Upper lobe of left lung (tissue), 4 donors: ENCODE data around the gene MACROD2.

ENCODE experiments used
- CTCF ChIP-seq, 6 experiments: fragments of 450-650 bp in 4 of 6; fragments of 200-600 bp in 2 of 6; sonication (generic) in 2 of 6; IDR thresholded peaks; one replicate each; pipeline ENCODE4 v1.5.1; 2016 to 2019; ENCODE audit warnings: antibody characterized with exemption in 6 of 6
- POLR2A ChIP-seq, 4 donors: fragments of 450-650 bp; IDR thresholded peaks; one replicate each; pipeline ENCODE4 v1.5.1; 2016 to 2017; ENCODE audit warnings: antibody characterized with exemption in 4 of 4, mild to moderate bottlenecking in 2 of 4

GRCh38 chr20:14958626-14959025 is 963.3 kb downstream of the MACROD2 start:
- TF ChIP-seq CTCF (IDR thresholded peaks at IDR 0.05) = no peak
- no peak for TF ChIP-seq POLR2A (IDR thresholded peaks at IDR 0.05)
